ENCODE results near the gene SCN4A. TPM values are rescaled to one million over a fixed set of nuclear protein-coding genes. Genes with fewer than 3 reads are reported as not detected.
A peak's percentile ranks its signal among the peaks of the same experiment; 100 is the strongest.
"Not testable (repeated sequence)": the region's sequence is repeated elsewhere in the genome, so short reads cannot be mapped to it uniquely, and the experiment has no call there.

The SCN4A gene
- polyA plus RNA-seq, 4 donors = 0.72 to 1.3 (median 1.0) TPM

DNA sequence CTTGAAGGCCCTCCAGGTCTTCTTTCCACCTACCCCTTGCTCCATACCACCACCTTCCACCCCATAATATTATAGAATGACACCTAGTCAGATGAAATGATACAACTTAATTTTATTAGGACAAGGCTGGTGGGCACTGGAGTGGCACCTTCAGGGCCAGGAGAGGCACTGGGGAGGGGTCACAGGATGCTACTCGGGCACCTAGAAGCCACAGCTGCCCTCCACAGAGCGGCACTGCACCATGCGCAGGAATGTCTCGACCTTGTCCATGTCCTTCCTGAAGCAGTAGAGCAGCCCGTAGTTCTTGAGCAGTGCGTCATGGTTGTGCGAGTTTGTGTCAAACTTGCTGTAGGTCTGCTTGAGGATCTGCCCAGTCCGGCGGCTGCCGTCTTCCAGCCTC, 77.9 kb downstream of the SCN4A start:
- not testable (repeated sequence) for DNase-seq (ENCODE audit: low read depth in 4 of 4, low spot score in 3 of 4)

DNA sequence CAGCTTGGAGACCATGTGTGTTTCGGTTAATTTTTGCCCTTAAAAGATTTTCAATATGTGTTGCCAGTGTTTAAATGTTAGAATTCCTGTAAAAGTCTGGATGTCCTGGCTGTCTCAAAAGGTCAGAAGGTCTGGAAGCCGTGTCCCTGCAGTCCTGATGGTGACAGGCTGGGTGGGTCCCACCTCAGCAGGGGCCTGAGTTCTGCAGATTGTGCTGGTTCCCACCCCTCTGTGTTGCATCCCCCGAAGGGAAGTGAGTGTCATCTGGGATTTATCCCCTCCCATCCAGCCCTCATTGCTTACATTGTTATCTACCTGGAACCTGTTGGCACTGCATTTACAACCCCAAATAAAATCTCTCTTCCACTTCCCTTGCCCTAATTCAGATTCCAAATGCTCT, 78.7 kb downstream of the SCN4A start:
- not testable (repeated sequence) for DNase-seq (ENCODE audit: low read depth in 4 of 4, low spot score in 3 of 4)

DNA sequence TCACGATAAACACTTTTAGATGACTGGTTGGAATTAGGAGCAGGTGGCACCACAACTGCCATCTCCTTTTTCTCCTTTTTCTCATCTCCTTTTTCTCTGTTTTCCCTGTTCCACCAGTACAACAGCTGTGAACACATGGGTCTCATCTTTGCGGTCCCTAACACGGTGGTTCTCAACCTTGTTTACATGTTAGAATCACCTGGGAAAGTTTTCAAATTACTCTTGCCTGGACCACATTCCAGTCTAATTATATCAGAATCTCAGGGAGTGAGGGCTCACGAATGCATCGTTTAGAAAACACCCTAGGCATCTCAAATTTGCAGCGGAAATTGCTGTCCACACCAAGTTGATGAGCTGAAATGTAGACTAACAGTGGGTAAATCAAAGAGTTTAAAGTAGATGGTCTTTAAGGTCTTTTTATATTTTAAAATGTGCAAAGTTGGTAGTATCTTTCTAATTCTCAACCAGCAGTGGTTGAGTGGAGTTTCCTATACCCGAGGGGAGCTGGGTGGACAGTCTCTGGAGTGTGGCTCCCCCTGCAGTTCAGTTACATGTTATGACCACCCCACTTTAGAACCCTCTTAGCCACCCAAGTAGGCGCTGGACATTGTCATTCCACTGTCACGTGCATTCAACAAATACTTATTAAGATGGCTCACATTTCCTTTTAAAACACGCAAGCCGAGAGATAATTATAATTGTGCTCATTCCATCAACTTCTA, 80.2 kb downstream of the SCN4A start:
- DNase-seq (ENCODE audit: low read depth in 4 of 4, low spot score in 3 of 4) = not testable (repeated sequence)

DNA sequence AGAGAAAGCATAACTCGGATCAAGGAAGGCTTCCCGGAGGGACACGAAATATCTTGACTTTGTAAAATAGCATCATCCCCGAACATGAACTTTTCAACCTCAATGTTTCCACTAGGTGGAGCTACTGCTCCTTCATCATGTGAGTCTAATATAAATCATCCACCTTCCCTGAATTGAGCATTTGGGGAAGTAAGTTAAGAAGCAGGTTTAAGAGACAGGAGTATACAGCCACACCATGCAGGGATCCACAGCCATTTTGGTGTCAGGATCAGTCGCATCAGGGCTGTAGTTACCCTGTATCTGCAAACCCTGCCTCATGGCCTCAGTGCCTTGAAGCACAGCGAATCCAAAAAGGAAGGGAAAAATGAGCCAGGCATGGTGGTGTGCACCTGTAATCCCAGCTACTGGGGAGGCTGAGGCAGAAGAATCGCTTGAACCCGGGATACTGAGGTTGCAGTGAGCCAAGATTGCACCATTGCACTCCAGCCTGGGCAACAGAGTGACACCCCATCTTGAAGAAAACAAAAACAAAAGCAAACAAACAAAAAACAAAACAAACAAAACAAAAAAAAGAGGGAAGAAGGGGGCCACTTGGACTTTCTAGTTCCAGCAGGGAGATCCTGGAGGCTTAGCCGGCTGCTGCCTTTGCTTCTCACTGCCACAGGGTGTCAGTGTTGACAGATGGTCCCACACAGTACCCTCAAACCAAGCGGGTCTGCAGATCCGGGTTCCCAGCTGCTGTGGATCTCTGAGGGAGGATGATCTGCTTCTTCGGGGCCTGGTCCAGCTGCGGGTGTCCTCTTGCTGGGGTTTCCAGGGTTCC, 83.5 kb downstream of the SCN4A start:
- peak in 1 of 4 donors; percentile 4 for DNase-seq (ENCODE audit: low read depth in 4 of 4, low spot score in 3 of 4)

Other genes with a start within 250 kb of the SCN4A start
- 10 to 100 TPM; 39.5 to 51.2 (median 41.8) TPM for gene STRADA, start 231.1 kb downstream of the SCN4A start, polyA plus RNA-seq (ENCODE audit: insufficient read length in 4 of 4)
- gene CCDC47, start 199.3 kb downstream of the SCN4A start, polyA plus RNA-seq (ENCODE audit: insufficient read length in 4 of 4) = 100 to 1,000 TPM; 104 to 120 (median 113) TPM
- 100 to 1,000 TPM; 141 to 199 (median 177) TPM for gene DDX42, start 198.7 kb downstream of the SCN4A start, polyA plus RNA-seq (ENCODE audit: insufficient read length in 4 of 4)
- 100 to 1,000 TPM; 179 to 189 (median 184) TPM for gene PSMC5, start 145.5 kb downstream of the SCN4A start, polyA plus RNA-seq (ENCODE audit: insufficient read length in 4 of 4)
- 10 to 100 TPM; 56.2 to 69.1 (median 60.3) TPM for gene FTSJ3, start 145.3 kb downstream of the SCN4A start, polyA plus RNA-seq (ENCODE audit: insufficient read length in 4 of 4)
- 10 to 100 TPM; 53.2 to 60.0 (median 56.6) TPM for gene SMARCD2, start 130.2 kb downstream of the SCN4A start, polyA plus RNA-seq (ENCODE audit: insufficient read length in 4 of 4)
- gene CSH2, start 99.2 kb downstream of the SCN4A start, polyA plus RNA-seq (ENCODE audit: insufficient read length in 4 of 4) = 1 to 10 TPM in 1 of 4 donors, not detected in 3; 2.4 TPM
- not detected for gene GH2, start 91.0 kb downstream of the SCN4A start, polyA plus RNA-seq (ENCODE audit: insufficient read length in 4 of 4)
- 1 to 10 TPM in 2 of 4 donors, under 1 TPM in 1, not detected in 1; 0.98 to 5.2 (median 1.3) TPM for gene CSH1, start 76.3 kb downstream of the SCN4A start, polyA plus RNA-seq (ENCODE audit: insufficient read length in 4 of 4)
- not detected for gene CSHL1, start 61.7 kb downstream of the SCN4A start, polyA plus RNA-seq (ENCODE audit: insufficient read length in 4 of 4)
- not detected for gene GH1, start 54.1 kb downstream of the SCN4A start, polyA plus RNA-seq (ENCODE audit: insufficient read length in 4 of 4)
- gene CD79B, start 40.6 kb downstream of the SCN4A start, polyA plus RNA-seq (ENCODE audit: insufficient read length in 4 of 4) = 1 to 10 TPM; 2.1 to 3.2 (median 2.3) TPM
- gene PRR29, start 25.4 kb upstream of the SCN4A start, polyA plus RNA-seq (ENCODE audit: insufficient read length in 4 of 4) = 1 to 10 TPM; 3.4 to 4.0 (median 3.7) TPM
- 10 to 100 TPM; 28.7 to 32.6 (median 31.1) TPM for gene ICAM2, start 47.7 kb upstream of the SCN4A start, polyA plus RNA-seq (ENCODE audit: insufficient read length in 4 of 4)
- 10 to 100 TPM in 2 of 4 donors, 1 to 10 TPM in 2; 8.8 to 10.7 (median 9.5) TPM for gene ERN1, start 157.2 kb upstream of the SCN4A start, polyA plus RNA-seq (ENCODE audit: insufficient read length in 4 of 4)